Body of pancreas (tissue), 4 donors: Measurements from ENCODE around the gene ZNF346.

ENCODE experiments used
- POLR2A ChIP-seq, 3 donors: fragments of 450-650 bp; IDR thresholded peaks; one replicate each; pipeline ENCODE4 v1.6.1; 2016; ENCODE audit warnings: antibody characterized with exemption in 3 of 3, mild to moderate bottlenecking in 2 of 3
- TF ChIP-seq, protein P1 (sequence below), 7 experiments: fragments of 450-650 bp in 4 of 7; fragments of 200-600 bp in 3 of 7; sonication (generic) in 3 of 7; IDR thresholded peaks; one replicate each; pipeline ENCODE4 v1.5.1; 2016 to 2019; ENCODE audit warnings: antibody characterized with exemption in 7 of 7

DNA sequence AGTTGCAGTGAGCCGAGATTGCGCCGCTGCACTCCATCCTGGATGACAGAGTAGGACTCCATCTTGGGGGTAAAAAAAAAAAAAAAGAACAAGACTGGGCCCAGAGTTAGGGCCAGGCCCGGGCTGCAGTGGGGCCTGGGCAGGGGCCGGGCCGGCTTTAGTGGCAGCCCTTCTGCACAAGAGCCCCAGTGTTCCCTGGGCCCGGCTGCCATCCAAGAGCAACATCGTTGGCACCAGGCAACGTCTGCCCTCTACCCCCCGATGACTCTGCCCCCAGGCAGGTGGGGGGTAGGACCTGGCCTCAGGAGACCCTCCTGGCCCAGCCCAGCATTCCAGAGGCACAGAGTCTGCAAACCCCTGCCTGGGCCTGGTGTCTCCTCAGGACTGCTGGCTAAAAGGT, 59.4 kb downstream of the ZNF346 start:
- TF ChIP-seq, protein P1, sequence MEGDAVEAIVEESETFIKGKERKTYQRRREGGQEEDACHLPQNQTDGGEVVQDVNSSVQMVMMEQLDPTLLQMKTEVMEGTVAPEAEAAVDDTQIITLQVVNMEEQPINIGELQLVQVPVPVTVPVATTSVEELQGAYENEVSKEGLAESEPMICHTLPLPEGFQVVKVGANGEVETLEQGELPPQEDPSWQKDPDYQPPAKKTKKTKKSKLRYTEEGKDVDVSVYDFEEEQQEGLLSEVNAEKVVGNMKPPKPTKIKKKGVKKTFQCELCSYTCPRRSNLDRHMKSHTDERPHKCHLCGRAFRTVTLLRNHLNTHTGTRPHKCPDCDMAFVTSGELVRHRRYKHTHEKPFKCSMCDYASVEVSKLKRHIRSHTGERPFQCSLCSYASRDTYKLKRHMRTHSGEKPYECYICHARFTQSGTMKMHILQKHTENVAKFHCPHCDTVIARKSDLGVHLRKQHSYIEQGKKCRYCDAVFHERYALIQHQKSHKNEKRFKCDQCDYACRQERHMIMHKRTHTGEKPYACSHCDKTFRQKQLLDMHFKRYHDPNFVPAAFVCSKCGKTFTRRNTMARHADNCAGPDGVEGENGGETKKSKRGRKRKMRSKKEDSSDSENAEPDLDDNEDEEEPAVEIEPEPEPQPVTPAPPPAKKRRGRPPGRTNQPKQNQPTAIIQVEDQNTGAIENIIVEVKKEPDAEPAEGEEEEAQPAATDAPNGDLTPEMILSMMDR (IDR thresholded peaks at IDR 0.05) = no peak
- no peak for TF ChIP-seq POLR2A (IDR thresholded peaks at IDR 0.05)
